ENCODE data around the gene AP2A2.
"Not testable (repeated sequence)": the region's sequence is repeated elsewhere in the genome, so short reads cannot be mapped to it uniquely, and the experiment has no call there.

Gene AP2A2

GRCh38 chr11:1000357-1001278, 74.9 kb downstream of the AP2A2 start:
- no peak for DNase-seq

GRCh38 chr11:1001617-1002405, 76.1 kb downstream of the AP2A2 start:
- no peak for DNase-seq

GRCh38 chr11:1002406-1002984, 76.8 kb downstream of the AP2A2 start:
- DNase-seq: no peak

GRCh38 chr11:1003159-1003558, 77.5 kb downstream of the AP2A2 start:
- no peak for DNase-seq

- no peak for DNase-seq
Observed at GRCh38 chr11:1005928-1006327, 80.3 kb downstream of the AP2A2 start.

- DNase-seq: no peak
Observed at GRCh38 chr11:1006762-1007161, 81.1 kb downstream of the AP2A2 start.

- no peak for DNase-seq
Observed at GRCh38 chr11:1007279-1007678, 81.6 kb downstream of the AP2A2 start.

GRCh38 chr11:1008001-1008802, 82.5 kb downstream of the AP2A2 start:
- no peak for DNase-seq

GRCh38 chr11:1008803-1009145, 83.1 kb downstream of the AP2A2 start:
- no peak for DNase-seq

GRCh38 chr11:1009371-1009770, 83.7 kb downstream of the AP2A2 start:
- DNase-seq: no peak

- DNase-seq: no peak
Observed at GRCh38 chr11:1009991-1010390, 84.3 kb downstream of the AP2A2 start.

GRCh38 chr11:1010551-1011319, 85.1 kb downstream of the AP2A2 start:
- DNase-seq: no peak

- no peak for DNase-seq
Observed at GRCh38 chr11:1011320-1011698, 85.6 kb downstream of the AP2A2 start.

- DNase-seq: no peak
Observed at GRCh38 chr11:1012291-1012690, 86.6 kb downstream of the AP2A2 start.

GRCh38 chr11:1012740-1013630, 87.3 kb downstream of the AP2A2 start:
- no peak for DNase-seq

GRCh38 chr11:1013631-1013935, 87.9 kb downstream of the AP2A2 start:
- DNase-seq: no peak

GRCh38 chr11:1014276-1014675, 88.6 kb downstream of the AP2A2 start:
- no peak for DNase-seq

- no peak for DNase-seq
Observed at GRCh38 chr11:1015064-1015463, 89.4 kb downstream of the AP2A2 start.

GRCh38 chr11:1015826-1016545, 90.3 kb downstream of the AP2A2 start:
- DNase-seq: no peak

GRCh38 chr11:1016610-1017126, 91.0 kb downstream of the AP2A2 start:
- DNase-seq: not testable (repeated sequence)

Measured in 8988T (cell line).